HL-60 (cell line): ENCODE data around the gene CHST11.

Experiments used
- CTCF ChIP-seq: IDR thresholded peaks from one replicate; pipeline ENCODE4 v1.5.1; 2011; ENCODE audit warnings: low read length, control low read depth, inconsistent platforms; ENCODE audit not compliant: insufficient read depth
- POLR2AphosphoS5 ChIP-seq: IDR thresholded peaks from 2 replicates; pipeline ENCODE4 v1.6.1; 2012; ENCODE audit warnings: low read depth
- REST ChIP-seq: IDR thresholded peaks from 2 replicates; pipeline ENCODE4 v1.6.1; 2012; ENCODE audit warnings: low read depth; ENCODE audit not compliant: insufficient replicate concordance

- no peak for TF ChIP-seq CTCF
- TF ChIP-seq REST = no peak
- TF ChIP-seq POLR2AphosphoS5 = no peak
Observed at GRCh38 chr12:104722601-104723534, 266.1 kb downstream of the CHST11 start.
